ENCODE results near the gene BICDL2.

DNA sequence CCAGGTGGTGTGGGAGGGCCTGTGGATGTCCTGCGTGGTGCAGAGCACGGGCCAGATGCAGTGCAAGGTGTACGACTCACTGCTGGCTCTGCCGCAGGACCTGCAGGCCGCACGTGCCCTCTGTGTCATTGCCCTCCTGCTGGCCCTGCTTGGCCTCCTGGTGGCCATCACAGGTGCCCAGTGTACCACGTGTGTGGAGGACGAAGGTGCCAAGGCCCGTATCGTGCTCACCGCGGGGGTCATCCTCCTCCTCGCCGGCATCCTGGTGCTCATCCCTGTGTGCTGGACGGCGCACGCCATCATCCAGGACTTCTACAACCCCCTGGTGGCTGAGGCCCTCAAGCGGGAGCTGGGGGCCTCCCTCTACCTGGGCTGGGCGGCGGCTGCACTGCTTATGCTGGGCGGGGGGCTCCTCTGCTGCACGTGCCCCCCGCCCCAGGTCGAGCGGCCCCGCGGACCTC is 23.2 kb downstream of the BICDL2 start:
- TF ChIP-seq, protein P1, sequence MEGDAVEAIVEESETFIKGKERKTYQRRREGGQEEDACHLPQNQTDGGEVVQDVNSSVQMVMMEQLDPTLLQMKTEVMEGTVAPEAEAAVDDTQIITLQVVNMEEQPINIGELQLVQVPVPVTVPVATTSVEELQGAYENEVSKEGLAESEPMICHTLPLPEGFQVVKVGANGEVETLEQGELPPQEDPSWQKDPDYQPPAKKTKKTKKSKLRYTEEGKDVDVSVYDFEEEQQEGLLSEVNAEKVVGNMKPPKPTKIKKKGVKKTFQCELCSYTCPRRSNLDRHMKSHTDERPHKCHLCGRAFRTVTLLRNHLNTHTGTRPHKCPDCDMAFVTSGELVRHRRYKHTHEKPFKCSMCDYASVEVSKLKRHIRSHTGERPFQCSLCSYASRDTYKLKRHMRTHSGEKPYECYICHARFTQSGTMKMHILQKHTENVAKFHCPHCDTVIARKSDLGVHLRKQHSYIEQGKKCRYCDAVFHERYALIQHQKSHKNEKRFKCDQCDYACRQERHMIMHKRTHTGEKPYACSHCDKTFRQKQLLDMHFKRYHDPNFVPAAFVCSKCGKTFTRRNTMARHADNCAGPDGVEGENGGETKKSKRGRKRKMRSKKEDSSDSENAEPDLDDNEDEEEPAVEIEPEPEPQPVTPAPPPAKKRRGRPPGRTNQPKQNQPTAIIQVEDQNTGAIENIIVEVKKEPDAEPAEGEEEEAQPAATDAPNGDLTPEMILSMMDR (IDR thresholded peaks at IDR 0.05), result no peak
- no peak for TF ChIP-seq ZFX (IDR thresholded peaks at IDR 0.05; ENCODE audit: borderline replicate concordance)

Data from 22Rv1 (cell line).